ENCODE results near the gene UNC93A.

UNC93A gene

GRCh38 chr6:167293088-167293589, 2.0 kb downstream of the UNC93A start:
- no peak for DNase-seq (ENCODE audit: low spot score)

DNA sequence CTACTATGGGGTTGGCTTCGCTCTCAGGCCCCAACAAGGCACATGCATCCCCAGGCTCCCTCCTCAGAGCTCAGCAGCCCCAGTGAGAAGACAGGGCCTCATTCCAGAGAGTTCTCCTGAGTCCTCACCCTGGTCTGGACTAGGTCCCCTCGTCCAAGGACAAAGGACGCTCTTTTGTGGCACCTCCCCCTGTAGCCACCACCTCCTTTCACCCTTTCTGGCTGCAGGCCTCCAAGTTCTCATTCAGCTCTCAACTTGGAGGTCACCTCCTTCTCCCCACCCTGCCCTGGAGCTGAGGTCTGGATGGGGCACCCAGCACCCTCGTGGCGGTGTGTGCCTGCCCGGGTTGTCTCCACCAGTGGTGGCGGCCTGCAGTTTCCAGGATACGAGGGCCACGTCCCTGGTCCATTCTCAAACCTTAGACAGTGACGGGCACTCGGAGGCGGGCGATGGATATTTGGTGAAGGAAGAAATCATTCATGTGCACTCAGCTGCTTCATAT, 2.5 kb downstream of the UNC93A start:
- no peak for DNase-seq (ENCODE audit: low spot score)

- no peak for DNase-seq (ENCODE audit: low spot score)
Measured at GRCh38 chr6:167294241-167294640, 3.1 kb downstream of the UNC93A start.

- DNase-seq (ENCODE audit: low spot score) = no peak
Measured at GRCh38 chr6:167294651-167295494, 3.8 kb downstream of the UNC93A start.

- no peak for DNase-seq (ENCODE audit: low spot score)
Measured at GRCh38 chr6:167295495-167296292, 4.6 kb downstream of the UNC93A start.

- no peak for DNase-seq (ENCODE audit: low spot score)
Measured at GRCh38 chr6:167296293-167296690, 5.2 kb downstream of the UNC93A start.

DNA sequence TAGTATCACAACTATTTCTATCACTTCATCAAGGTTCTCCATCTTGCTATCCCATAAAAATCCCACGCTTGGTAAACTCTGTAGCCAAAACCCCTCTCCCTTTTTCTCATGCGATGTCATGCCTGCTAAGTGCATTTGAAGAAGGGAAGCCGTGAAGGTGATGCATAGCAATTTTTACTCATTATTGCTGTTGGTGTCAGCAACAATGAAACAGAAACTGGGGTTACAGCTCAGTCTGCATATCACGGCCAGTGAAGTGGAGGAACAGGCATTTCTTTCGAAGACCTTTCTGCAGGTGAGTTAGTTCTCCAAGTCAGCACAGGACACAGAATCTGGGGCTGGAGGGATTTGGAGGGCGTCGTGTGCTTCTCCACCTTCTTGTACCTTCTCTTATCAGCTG, 5.8 kb downstream of the UNC93A start:
- DNase-seq (ENCODE audit: low spot score) = no peak

GRCh38 chr6:167298127-167298526, 7.0 kb downstream of the UNC93A start:
- DNase-seq (ENCODE audit: low spot score) = no peak

GRCh38 chr6:167299641-167300308, 8.7 kb downstream of the UNC93A start:
- no peak for DNase-seq (ENCODE audit: low spot score)

DNA sequence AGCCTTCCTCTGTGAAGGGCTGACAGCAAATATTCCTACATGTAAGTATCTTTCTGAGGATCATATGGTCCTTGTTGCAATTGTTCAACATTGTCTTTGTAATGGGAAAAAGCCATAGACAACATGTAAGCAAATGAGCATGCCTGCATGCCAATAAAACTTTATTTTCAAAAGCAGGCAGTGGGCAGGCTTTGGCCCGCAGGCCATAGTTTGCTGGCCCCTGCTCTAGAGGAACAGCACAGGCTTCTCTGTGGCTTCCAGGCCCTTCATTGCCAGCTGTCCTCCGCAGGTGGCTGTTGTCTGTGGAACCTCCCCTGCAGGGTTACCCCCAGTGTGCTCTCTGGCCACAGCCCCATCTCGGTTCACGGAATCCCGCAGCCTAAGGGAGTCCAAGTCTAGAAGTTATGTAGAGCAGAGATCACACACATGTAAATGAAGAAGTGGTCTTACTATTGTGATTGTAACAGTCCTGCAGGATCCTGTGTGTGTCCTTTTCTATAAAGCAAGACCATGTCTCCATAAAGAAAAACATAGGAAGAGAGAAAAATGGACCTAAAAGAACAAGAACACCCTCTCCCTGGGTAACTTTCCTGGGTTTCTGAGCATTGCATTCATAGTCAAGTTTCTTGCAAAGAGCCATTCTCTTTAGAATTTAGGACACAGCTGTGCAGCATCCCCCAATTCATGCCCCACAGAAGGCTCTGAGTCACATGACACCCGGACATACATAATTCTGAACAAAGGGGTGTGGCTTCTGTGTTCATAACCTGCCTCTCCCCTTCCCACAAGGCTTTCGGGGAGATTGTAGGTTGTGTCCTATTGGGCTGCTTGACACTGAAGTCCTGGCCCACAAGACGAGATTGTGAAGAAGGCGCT, 10.0 kb downstream of the UNC93A start:
- no peak for DNase-seq (ENCODE audit: low spot score)

GRCh38 chr6:167302074-167302473, 11.0 kb downstream of the UNC93A start:
- no peak for DNase-seq (ENCODE audit: low spot score)

DNA sequence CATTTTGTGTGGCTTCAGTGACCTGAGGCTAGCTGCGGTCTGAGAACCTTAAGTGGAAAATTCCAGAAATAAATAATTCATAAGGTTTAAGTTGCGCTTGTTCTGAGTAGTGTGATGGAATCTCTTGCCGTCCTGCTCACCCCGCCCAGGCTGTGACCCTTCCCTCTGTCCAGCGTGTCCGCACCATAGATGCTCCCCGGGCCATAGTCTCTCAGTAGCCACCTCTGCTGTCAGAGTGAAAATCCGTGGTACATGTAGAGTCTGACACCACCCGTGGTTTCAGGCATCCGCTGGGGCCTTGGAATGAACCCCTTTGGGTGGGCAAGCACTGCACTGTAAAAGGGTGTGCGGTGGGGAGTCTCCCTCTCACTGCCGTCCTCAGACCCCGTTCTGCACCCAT, 11.7 kb downstream of the UNC93A start:
- no peak for DNase-seq (ENCODE audit: low spot score)

DNA sequence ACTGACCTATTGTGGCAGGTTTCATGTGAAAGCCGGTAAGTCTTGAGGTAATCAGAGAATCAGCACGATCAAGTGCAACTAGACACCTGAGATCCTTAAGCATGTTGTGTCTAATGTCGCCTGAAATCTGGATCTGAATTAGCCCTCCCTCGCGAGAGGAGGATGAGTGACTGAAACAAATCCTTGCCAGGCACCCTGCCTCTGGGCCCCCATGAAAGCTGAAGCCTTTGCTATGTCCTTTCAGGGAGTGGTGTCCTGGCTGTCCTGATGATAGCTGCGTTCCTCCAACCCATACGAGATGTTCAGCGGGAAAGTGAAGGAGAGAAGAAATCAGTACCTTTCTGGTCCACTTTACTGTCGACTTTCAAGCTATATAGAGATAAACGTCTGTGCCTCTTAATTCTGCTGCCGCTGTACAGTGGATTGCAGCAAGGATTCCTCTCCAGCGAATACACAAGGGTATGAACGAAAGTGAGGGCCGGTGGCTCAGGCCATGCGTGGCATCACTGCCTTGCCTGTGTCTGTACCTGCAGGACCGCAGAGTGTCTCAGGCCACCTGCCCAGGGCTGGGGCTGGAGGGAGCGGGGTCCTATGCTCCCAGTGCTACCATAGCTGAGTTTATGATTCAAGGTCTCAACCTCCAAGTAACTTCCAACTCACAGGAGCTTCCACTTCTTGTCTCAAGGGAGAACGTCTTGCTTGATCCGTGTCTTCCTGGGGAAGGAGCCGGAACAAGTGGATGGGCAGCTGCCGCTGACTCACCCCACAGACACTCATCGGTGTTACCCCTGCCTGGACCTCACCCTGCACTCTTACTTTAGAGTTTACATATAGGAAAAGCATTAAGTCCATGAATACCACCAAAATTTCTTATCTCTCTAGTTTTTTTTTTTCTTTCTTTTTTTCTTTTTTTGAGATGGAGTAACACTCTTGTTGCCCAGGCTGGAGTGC, 12.8 kb downstream of the UNC93A start:
- DNase-seq (ENCODE audit: low spot score) = no peak

DNA sequence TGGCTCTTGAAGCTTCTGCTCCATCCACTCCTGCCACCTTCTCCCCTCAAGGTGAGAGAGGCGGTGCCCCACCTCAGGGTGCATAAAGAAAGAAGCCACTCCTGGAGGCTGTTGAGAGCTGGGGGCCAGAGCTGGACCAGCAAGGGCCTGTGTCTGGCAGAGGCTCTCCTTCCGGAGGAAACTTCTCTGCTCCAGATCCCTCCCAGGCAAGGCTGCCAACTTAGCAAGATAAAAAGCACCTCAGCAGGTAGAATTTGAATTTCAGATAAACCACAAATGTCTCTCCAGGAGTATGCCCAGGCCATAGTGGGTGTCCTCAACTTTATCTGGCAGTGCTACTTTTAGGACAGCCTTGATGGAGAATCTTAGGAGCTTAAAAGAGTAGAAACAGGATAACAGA, 13.8 kb downstream of the UNC93A start:
- no peak for DNase-seq (ENCODE audit: low spot score)

DNA sequence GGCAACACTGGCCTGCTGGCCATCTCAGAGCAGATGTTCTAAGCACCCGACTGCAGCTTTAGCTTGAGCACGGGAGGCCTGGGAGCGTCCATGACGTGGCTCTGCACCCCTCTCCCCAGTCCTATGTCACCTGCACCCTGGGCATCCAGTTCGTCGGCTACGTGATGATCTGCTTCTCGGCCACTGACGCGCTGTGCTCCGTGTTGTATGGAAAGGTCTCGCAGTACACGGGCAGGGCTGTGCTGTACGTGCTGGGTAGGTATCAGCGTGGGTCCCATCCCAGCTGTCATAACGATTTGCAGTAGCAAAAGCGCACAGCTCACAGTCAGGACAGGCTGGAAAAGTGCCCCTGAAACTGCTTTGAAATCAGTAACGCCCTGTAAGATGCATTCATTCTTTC, 14.7 kb downstream of the UNC93A start:
- no peak for DNase-seq (ENCODE audit: low spot score)

DNA sequence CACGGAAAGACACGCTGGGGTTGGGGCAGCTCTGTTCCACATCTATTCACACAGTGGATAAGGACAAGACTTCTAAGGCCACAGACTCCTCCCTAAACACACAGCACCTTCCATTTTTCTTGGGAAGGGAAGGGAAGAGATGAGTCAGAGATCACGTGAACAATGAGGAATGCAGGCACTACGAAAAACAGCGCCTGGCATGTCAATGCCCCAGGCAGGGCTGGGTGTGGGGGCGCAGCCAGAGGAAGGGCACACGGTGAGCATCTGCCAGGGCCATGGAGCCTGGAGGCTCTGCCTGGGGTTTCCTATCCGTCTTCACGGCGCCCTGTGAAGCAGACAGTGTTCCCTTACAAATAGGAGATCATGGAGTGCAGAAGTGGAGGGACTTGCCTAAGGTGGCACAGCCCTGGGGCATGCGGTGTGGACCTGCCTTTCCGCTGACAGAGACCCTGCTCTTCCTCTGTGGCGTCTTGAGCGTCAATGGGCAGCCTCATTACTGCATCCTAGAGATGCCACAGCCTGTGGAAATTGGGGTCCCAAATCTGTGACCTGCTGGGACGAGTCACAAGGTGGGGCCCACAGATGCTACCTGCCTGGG, 15.4 kb downstream of the UNC93A start:
- peak; percentile 50 for DNase-seq (ENCODE audit: low spot score)

- DNase-seq (ENCODE audit: low spot score) = no peak
Measured at GRCh38 chr6:167307342-167307955, 16.3 kb downstream of the UNC93A start.

DNA sequence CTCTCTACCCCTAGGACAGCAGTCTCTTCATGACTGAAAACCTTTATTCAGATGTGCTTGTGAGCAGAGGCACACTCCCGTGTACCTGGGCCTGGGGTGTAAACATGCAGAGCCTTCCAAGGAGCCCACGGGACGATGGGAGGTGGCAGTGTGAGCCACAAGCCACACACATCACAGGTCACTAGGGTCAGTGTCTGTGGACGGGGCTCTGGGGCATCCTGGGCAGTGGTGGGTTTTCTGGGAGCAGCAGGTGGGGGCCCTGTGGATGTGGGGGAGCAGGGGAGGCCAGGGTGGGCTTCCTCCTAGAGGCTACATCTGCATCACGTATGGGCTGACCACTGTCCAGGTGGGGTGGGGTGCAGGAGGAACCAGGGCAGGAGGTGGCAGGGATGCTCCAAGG, 17.1 kb downstream of the UNC93A start:
- DNase-seq (ENCODE audit: low spot score) = no peak
